AG04450 (cell line): ENCODE measurements around the gene CHPT1. TPM values are rescaled to one million over a fixed set of nuclear protein-coding genes. Genes with fewer than 3 reads are reported as not detected.
"Not testable (repeated sequence)": the region's sequence is repeated elsewhere in the genome, so short reads cannot be mapped to it uniquely, and the experiment has no call there.

ENCODE experiments used
- CTCF ChIA-PET: fragments of 300-600, 350-600 bp; formaldehyde crosslinking; extraction: SDS; loops from one replicate; lab custom pipeline; 2022; ENCODE audit warnings: antibody characterized with exemption, inconsistent platforms; lab: Charles Lee
- POLR2A ChIA-PET: fragments of 350-600 bp; formaldehyde crosslinking; extraction: SDS; loops from one replicate; lab custom pipeline; 2021; ENCODE audit warnings: antibody characterized with exemption, inconsistent platforms; lab: Yijun Ruan, JAX
- DNase-seq: peaks from one replicate; pipeline ENCODE4 v3.0.0-alpha.2; 2011; ENCODE audit warnings: low read depth, low spot score
- H3K27ac ChIP-seq: one replicate; pipeline ENCODE4 v1.5.1; 2012; ENCODE audit warnings: low read depth, low read length, control low read depth
- H3K27me3 ChIP-seq: one replicate; pipeline ENCODE4 v1.6.0; 2012; ENCODE audit warnings: low read length; ENCODE audit not compliant: control insufficient read depth, insufficient read depth
- H3K4me3 ChIP-seq: 2 replicates; pipeline ENCODE4 v1.5.1; 2011; ENCODE audit warnings: mild to moderate bottlenecking, low read depth, low read length, control low read depth
- H3K9me3 ChIP-seq: 2 replicates; pipeline ENCODE4 v1.5.1; 2012; ENCODE audit warnings: low read length; ENCODE audit not compliant: control insufficient read depth, insufficient read depth
- CTCF ChIP-seq: IDR thresholded peaks from 2 replicates; pipeline ENCODE4 v1.5.1; 2011; ENCODE audit warnings: low read depth, low read length, control low read depth, inconsistent platforms
- polyA plus RNA-seq: library from polyadenylated mRNA; depleted of rRNA; stranded (reverse); fragments of >200 nt; gene quantifications from 2 replicates; pipeline ENCODE4 v1.2.3, GENCODE V29; 2011

CHPT1 gene
- polyA plus RNA-seq, 1 experiment: 26.9 TPM

- DNase-seq: no peak
- CTCF ChIA-PET: no interaction called here
- H3K27ac ChIP-seq: no peak overlapping the region
- POLR2A ChIA-PET: no interaction called here
- no peaks in the 10 kb centered on the region for H3K27me3 ChIP-seq
- no peak for TF ChIP-seq CTCF
- no peak overlapping the region for H3K4me3 ChIP-seq
- no peaks in the 10 kb centered on the region for H3K9me3 ChIP-seq
Measured at GRCh38 chr12:101675555-101675954, 21.9 kb upstream of the CHPT1 start.

DNA sequence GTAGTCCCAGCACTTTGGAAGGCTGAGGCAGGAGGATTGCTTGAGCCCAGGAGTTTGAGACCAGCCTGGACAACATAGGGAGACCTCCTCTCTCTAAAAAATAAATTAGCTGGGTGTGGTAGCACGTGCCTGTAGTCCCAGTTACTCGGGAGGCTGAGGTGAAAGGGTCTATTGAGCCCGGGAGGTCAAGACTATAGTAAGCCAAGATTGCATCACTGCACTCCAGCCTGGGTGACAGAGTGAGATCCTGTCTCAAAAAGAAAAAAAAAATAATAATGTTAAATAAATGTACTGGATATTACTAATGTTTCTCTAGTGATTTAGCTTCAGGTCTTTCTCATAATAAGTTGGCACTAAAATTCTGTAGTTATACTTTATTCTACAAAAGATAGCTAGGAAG lies 20.9 kb upstream of the CHPT1 start:
- CTCF ChIA-PET, H3K4me3 ChIP-seq: not testable (repeated sequence)

GRCh38 chr12:101678081-101678480 lies 19.4 kb upstream of the CHPT1 start:
- POLR2A ChIA-PET: no interaction called here
- no peak overlapping the region for H3K4me3 ChIP-seq
- H3K27me3 ChIP-seq: no peaks in the 10 kb centered on the region
- TF ChIP-seq CTCF: no peak
- CTCF ChIA-PET: no interaction called here
- DNase-seq: no peak
- no peak overlapping the region for H3K27ac ChIP-seq
- no peaks in the 10 kb centered on the region for H3K9me3 ChIP-seq

More for the DNA sequence above, 20.9 kb upstream of the CHPT1 start:
- H3K27me3 ChIP-seq, H3K27ac ChIP-seq, H3K9me3 ChIP-seq, DNase-seq, POLR2A ChIA-PET: not testable (repeated sequence)

DNA sequence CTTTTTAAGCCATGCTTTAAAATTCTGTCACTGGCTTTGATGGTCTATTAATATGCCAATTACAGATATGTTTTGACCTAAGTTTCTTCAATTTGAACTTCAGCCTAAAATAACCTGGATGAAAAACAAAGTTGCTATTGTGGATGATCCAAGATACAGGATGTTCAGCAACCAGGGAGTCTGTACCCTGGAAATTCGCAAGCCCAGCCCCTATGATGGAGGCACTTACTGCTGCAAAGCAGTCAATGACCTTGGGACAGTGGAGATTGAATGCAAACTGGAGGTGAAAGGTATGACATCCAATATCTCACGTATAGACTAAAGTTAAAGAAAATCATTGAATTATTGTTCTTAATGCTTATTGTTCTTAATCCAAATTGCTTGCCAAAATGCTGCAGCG lies 17.2 kb upstream of the CHPT1 start:
- no peaks in the 10 kb centered on the region for H3K9me3 ChIP-seq
- ChIA-PET CTCF (no interaction called here), POLR2A (no interaction called here)
- H3K27ac ChIP-seq: no peak overlapping the region
- no peaks in the 10 kb centered on the region for H3K27me3 ChIP-seq
- TF ChIP-seq CTCF: no peak
- no peak for DNase-seq
- no peak overlapping the region for H3K4me3 ChIP-seq

DNA sequence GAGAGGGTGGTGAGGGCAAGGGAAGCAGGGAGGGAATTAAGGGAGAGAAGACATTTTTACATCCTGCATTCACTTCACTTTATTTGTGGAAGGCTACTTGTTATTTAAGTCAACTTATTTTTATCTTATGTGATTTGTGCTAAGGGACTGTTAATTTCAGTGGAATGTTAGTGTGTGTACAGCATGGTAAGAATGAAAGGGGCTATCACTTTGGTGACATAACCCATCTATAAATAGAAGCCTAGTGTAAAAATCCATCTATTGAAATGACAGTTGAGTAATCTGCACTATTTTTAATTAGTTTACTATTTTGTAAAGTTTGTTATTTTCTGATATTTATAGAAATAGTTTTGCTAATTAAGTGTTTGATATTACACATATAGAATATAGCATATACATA lies 16.8 kb upstream of the CHPT1 start:
- no peak for TF ChIP-seq CTCF
- H3K27ac ChIP-seq: no peak overlapping the region
- H3K9me3 ChIP-seq: no peaks in the 10 kb centered on the region
- no peak overlapping the region for H3K4me3 ChIP-seq
- ChIA-PET POLR2A (no interaction called here), CTCF (no interaction called here)
- DNase-seq: no peak
- no peaks in the 10 kb centered on the region for H3K27me3 ChIP-seq

DNA sequence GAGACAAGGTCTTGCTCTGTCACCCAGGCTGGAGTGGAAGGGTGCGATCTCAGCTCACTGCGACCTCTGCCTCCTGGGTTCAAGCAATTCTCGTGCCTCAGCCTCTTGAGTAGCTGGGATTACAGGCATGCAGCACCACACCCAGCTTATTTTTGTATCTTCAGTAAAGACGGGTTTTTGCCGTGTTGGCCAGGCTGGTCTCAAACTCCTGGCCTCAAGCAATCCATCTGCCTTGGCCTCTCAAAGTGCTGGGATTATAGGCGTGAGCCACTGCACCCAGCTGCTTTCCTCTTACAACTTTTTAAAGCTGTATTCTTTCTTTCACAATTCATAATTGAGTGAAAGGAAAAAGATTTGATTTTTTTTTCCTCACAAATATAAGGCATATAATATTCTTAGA lies 15.8 kb upstream of the CHPT1 start:
- DNase-seq, POLR2A ChIA-PET, H3K9me3 ChIP-seq, H3K4me3 ChIP-seq, H3K27me3 ChIP-seq, H3K27ac ChIP-seq: not testable (repeated sequence)
- CTCF ChIA-PET: interaction anchor here (0.8 kb wide), 1 partner anchor 267 kb away, joined by 3 read pairs; no protein-coding TSS in a partner anchor
